SU-DHL-6 (cell line): Measurements from ENCODE around the gene CD244.

Experiments used
- H2AFZ ChIP-seq: fragments of 200-600 bp; sonication (generic); 2 replicates; pipeline ENCODE4 v1.6.1; 2014; ENCODE audit warnings: low read depth, mild to moderate bottlenecking, moderate library complexity, mixed read lengths, antibody characterized with exemption, low read length; ENCODE audit not compliant: severe bottlenecking
- H3F3A ChIP-seq: fragments of 200-600 bp; shearing (Covaris generic); 2 replicates; pipeline ENCODE4 v1.6.0; 2016; ENCODE audit warnings: antibody characterized with exemption, mild to moderate bottlenecking; ENCODE audit not compliant: insufficient read depth
- H3K27ac ChIP-seq: fragments of 200-600 bp; sonication (generic); 2 replicates; pipeline ENCODE4 v1.5.1; 2016; ENCODE audit warnings: low read depth, mild to moderate bottlenecking, low read length, moderate library complexity, mixed read lengths
- H3K27me3 ChIP-seq: fragments of 200-600 bp; sonication (generic), shearing (Covaris generic); 2 replicates; pipeline ENCODE4 v1.6.0; 2014; ENCODE audit warnings: mild to moderate bottlenecking, low read length
- H3K36me3 ChIP-seq: fragments of 200-600 bp; sonication (generic); 2 replicates; pipeline ENCODE4 v1.6.1; 2014; ENCODE audit warnings: mild to moderate bottlenecking, low read length, mixed read lengths
- H3K4me2 ChIP-seq: fragments of 300-600, 200-600 bp; shearing (Covaris generic), sonication (generic); 2 replicates; pipeline ENCODE4 v1.6.0; 2014; ENCODE audit warnings: low read length, low read depth, mild to moderate bottlenecking; ENCODE audit not compliant: poor library complexity, severe bottlenecking
- H3K4me3 ChIP-seq: fragments of 200-600 bp; sonication (generic); 2 replicates; pipeline ENCODE4 v1.5.1; 2014; ENCODE audit warnings: antibody characterized with exemption, low read length, mild to moderate bottlenecking, mixed read lengths; ENCODE audit not compliant: insufficient read depth, poor library complexity, severe bottlenecking
- H3K79me2 ChIP-seq: fragments of 200-600 bp; sonication (generic); 2 replicates; pipeline ENCODE4 v1.6.1; 2014; ENCODE audit warnings: mild to moderate bottlenecking, low read length, moderate library complexity; ENCODE audit not compliant: insufficient read depth
- H3K9ac ChIP-seq: fragments of 200-600 bp; sonication (generic); 2 replicates; pipeline ENCODE4 v1.7.0; 2014; ENCODE audit warnings: mild to moderate bottlenecking, low read length
- H3K9me2 ChIP-seq: fragments of 200-600 bp; sonication (generic); replicated peaks from 2 replicates; pipeline ENCODE4 v1.6.1; 2014; ENCODE audit warnings: low read length; ENCODE audit not compliant: insufficient read depth
- H3K9me3 ChIP-seq: fragments of 200-600 bp; sonication (generic); 2 replicates; pipeline ENCODE4 v1.6.1; 2014; ENCODE audit warnings: low read length, mixed read lengths; ENCODE audit not compliant: insufficient read depth
- H4K20me1 ChIP-seq: fragments of 200-600 bp; sonication (generic); 2 replicates; pipeline ENCODE4 v1.6.1; 2014; ENCODE audit warnings: low read depth, mild to moderate bottlenecking, antibody characterized with exemption, low read length, moderate library complexity, mixed read lengths
- EZH2phosphoT487 ChIP-seq: fragments of 200-600 bp; sonication (generic), shearing (Covaris generic); conservative IDR thresholded peaks from 2 replicates; pipeline ENCODE4 v1.6.1; 2018; ENCODE audit warnings: mild to moderate bottlenecking, antibody characterized with exemption, low read length, moderate library complexity, mixed read lengths
- TF ChIP-seq, protein P1 (sequence below): fragments of 200-600 bp; sonication (generic); IDR thresholded peaks from one replicate; pipeline ENCODE4 v1.5.1; 2017; ENCODE audit warnings: antibody characterized with exemption, mild to moderate bottlenecking, low read length, moderate library complexity; ENCODE audit not compliant: insufficient read depth, poor library complexity, severe bottlenecking

Gene CD244

GRCh38 chr1:160910170-160910750, 47.6 kb upstream of the CD244 start:
- Histone ChIP-seq H3K27me3 (no peaks in the 10 kb centered on the region), H3K9ac (no peak overlapping the region), H3K4me2 (no peak overlapping the region), H3K4me3 (no peak overlapping the region), H2AFZ (no peak overlapping the region), H3K9me3 (no peaks in the 10 kb centered on the region), H3K79me2 (no peaks in the 10 kb centered on the region), H3K36me3 (no peaks in the 10 kb centered on the region), H4K20me1 (no peaks in the 10 kb centered on the region), H3K27ac (no peak overlapping the region), H3F3A (no peaks in the 10 kb centered on the region), H3K9me2 (no peaks in the 10 kb centered on the region)
- TF ChIP-seq, protein P1, sequence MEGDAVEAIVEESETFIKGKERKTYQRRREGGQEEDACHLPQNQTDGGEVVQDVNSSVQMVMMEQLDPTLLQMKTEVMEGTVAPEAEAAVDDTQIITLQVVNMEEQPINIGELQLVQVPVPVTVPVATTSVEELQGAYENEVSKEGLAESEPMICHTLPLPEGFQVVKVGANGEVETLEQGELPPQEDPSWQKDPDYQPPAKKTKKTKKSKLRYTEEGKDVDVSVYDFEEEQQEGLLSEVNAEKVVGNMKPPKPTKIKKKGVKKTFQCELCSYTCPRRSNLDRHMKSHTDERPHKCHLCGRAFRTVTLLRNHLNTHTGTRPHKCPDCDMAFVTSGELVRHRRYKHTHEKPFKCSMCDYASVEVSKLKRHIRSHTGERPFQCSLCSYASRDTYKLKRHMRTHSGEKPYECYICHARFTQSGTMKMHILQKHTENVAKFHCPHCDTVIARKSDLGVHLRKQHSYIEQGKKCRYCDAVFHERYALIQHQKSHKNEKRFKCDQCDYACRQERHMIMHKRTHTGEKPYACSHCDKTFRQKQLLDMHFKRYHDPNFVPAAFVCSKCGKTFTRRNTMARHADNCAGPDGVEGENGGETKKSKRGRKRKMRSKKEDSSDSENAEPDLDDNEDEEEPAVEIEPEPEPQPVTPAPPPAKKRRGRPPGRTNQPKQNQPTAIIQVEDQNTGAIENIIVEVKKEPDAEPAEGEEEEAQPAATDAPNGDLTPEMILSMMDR: no peak
- no peak for TF ChIP-seq EZH2phosphoT487

DNA sequence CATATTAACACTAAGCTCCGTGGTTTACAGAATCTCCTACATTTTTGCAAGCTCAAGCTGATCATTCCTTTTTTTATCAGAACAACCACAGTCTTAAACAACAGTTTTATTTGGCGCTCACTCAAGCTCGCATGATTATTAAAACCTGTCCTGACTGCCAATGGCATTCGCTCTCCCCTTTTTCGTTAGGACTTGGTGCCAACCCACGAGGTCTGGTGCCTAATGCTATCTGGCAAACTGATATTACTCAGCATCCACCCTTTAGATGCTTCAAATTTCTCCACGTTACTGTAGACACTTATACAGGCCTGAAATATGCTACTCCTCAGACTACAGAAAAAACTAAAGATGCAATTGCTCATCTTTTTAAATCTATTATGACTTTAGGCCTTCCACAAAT, 45.3 kb upstream of the CD244 start:
- H3K9me3 ChIP-seq: no peaks in the 10 kb centered on the region
- no peak overlapping the region for H3K4me3 ChIP-seq
- no peaks in the 10 kb centered on the region for H3K9me2 ChIP-seq
- no peaks in the 10 kb centered on the region for H4K20me1 ChIP-seq
- H3K4me2 ChIP-seq: no peak overlapping the region
- H3F3A ChIP-seq: no peaks in the 10 kb centered on the region
- H3K79me2 ChIP-seq: no peaks in the 10 kb centered on the region
- H2AFZ ChIP-seq: no peak overlapping the region
- TF ChIP-seq, protein P1: no peak
- no peak for TF ChIP-seq EZH2phosphoT487
- H3K27ac ChIP-seq: no peak overlapping the region
- H3K27me3 ChIP-seq: no peaks in the 10 kb centered on the region
- no peaks in the 10 kb centered on the region for H3K36me3 ChIP-seq
- H3K9ac ChIP-seq: no peak overlapping the region

DNA sequence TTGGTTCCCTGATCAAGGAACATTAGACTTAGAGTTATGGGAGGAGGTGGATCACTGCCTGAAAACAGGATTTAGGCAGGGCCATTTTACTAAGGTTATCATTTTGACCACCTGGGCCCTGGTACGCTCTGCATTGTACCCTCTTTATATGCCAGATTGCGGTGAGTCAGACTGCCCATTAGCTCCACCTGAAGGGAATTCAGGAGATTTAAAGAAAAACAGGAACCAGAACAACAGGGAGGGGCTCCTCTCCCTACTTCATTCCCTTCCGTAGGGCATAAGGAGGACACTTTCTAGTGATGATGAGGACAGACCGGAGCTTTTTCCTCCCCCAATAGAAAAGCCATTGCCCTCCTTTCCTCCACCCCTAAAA, 42.9 kb upstream of the CD244 start:
- Histone ChIP-seq H3K27me3 (no peaks in the 10 kb centered on the region), H4K20me1 (no peaks in the 10 kb centered on the region), H3K27ac (no peak overlapping the region), H3K36me3 (no peaks in the 10 kb centered on the region), H3K9ac (no peak overlapping the region), H3K79me2 (no peaks in the 10 kb centered on the region), H3F3A (no peaks in the 10 kb centered on the region), H3K9me2 (no peaks in the 10 kb centered on the region), H3K4me2 (no peak overlapping the region), H3K4me3 (no peak overlapping the region), H3K9me3 (no peaks in the 10 kb centered on the region), H2AFZ (no peak overlapping the region)
- TF ChIP-seq EZH2phosphoT487: no peak
- TF ChIP-seq, protein P1: no peak
